HG02623 (cell line): ENCODE data around the gene CAPN1.

ENCODE experiments used
- ATAC-seq: cut with Tn5 transposase; IDR thresholded peaks from one replicate; pipeline ENCODE4 v1.9.1; 2021; ENCODE audit warnings: moderate library complexity; ENCODE audit not compliant: unreplicated experiment

Gene CAPN1

GRCh38 chr11:65258988-65259387, 77.3 kb downstream of the CAPN1 start:
- ATAC-seq: no peak

GRCh38 chr11:65260302-65260701, 78.6 kb downstream of the CAPN1 start:
- no peak for ATAC-seq

GRCh38 chr11:65260756-65261590, 79.2 kb downstream of the CAPN1 start:
- ATAC-seq: no peak
